ENCODE results near the gene ZRANB1.

Gene ZRANB1

GRCh38 chr10:124995605-124996004 is 53.7 kb downstream of the ZRANB1 start:
- Histone ChIP-seq H3K27ac (ENCODE audit: low read depth, low read length, poor library complexity, severe bottlenecking) (no peak overlapping the region), H3K4me1 (ENCODE audit: insufficient read depth, low read length, severe bottlenecking) (no peaks in the 10 kb centered on the region), H3K4me3 (ENCODE audit: low read depth, low read length, poor library complexity, severe bottlenecking) (no peak overlapping the region), H3F3A (ENCODE audit: insufficient read depth, low read length) (no peaks in the 10 kb centered on the region), H3K9me3 (ENCODE audit: low read length) (no peaks in the 10 kb centered on the region), H3K36me3 (ENCODE audit: insufficient read depth, low read length) (no peaks in the 10 kb centered on the region), H3K9me2 (ENCODE audit: low read depth, low read length) (no peaks in the 10 kb centered on the region), H2AFZ (ENCODE audit: low read length) (no peak overlapping the region), H4K20me1 (ENCODE audit: insufficient read depth, low read length) (no peaks in the 10 kb centered on the region), H3K9ac (ENCODE audit: low read length) (no peak overlapping the region), H3K4me2 (ENCODE audit: low read length) (no peak overlapping the region), H3K79me2 (ENCODE audit: insufficient read depth, low read length) (no peaks in the 10 kb centered on the region), H3K27me3 (ENCODE audit: insufficient read depth, low read length) (no peaks in the 10 kb centered on the region; the same call in 1 of the 2 replicates)
- TF ChIP-seq CTCF (IDR thresholded peaks at IDR 0.05; ENCODE audit: low read length), result no peak
- TF ChIP-seq EZH2 (IDR thresholded peaks at IDR 0.05; ENCODE audit: borderline replicate concordance, low read length), result no peak

- Histone ChIP-seq H3K4me2 (ENCODE audit: low read length) (no peak overlapping the region), H3K9ac (ENCODE audit: low read length) (no peak overlapping the region), H3K4me1 (ENCODE audit: insufficient read depth, low read length, severe bottlenecking) (no peaks in the 10 kb centered on the region), H3K27me3 (ENCODE audit: insufficient read depth, low read length) (no peaks in the 10 kb centered on the region; the same call in 1 of the 2 replicates), H3K9me2 (ENCODE audit: low read depth, low read length) (no peaks in the 10 kb centered on the region), H3F3A (ENCODE audit: insufficient read depth, low read length) (no peaks in the 10 kb centered on the region), H3K27ac (ENCODE audit: low read depth, low read length, poor library complexity, severe bottlenecking) (no peak overlapping the region), H2AFZ (ENCODE audit: low read length) (no peak overlapping the region), H3K36me3 (ENCODE audit: insufficient read depth, low read length) (no peaks in the 10 kb centered on the region), H4K20me1 (ENCODE audit: insufficient read depth, low read length) (no peaks in the 10 kb centered on the region), H3K9me3 (ENCODE audit: low read length) (no peaks in the 10 kb centered on the region), H3K79me2 (ENCODE audit: insufficient read depth, low read length) (no peaks in the 10 kb centered on the region), H3K4me3 (ENCODE audit: low read depth, low read length, poor library complexity, severe bottlenecking) (no peak overlapping the region)
- TF ChIP-seq EZH2 (IDR thresholded peaks at IDR 0.05; ENCODE audit: borderline replicate concordance, low read length) (no peak), CTCF (IDR thresholded peaks at IDR 0.05; ENCODE audit: low read length) (no peak)
Measured at GRCh38 chr10:124996127-124996853, 54.4 kb downstream of the ZRANB1 start.

- H3K27ac ChIP-seq (ENCODE audit: low read depth, low read length, poor library complexity, severe bottlenecking), result no peak overlapping the region
- no peak overlapping the region for H3K9ac ChIP-seq (ENCODE audit: low read length)
- no peak overlapping the region for H2AFZ ChIP-seq (ENCODE audit: low read length)
- H3K4me3 ChIP-seq (ENCODE audit: low read depth, low read length, poor library complexity, severe bottlenecking), result no peak overlapping the region
- no peaks in the 10 kb centered on the region for H4K20me1 ChIP-seq (ENCODE audit: insufficient read depth, low read length)
- H3K27me3 ChIP-seq (ENCODE audit: insufficient read depth, low read length), result no peaks in the 10 kb centered on the region; the same call in 1 of the 2 replicates
- no peaks in the 10 kb centered on the region for H3K9me3 ChIP-seq (ENCODE audit: low read length)
- no peaks in the 10 kb centered on the region for H3K36me3 ChIP-seq (ENCODE audit: insufficient read depth, low read length)
- no peak overlapping the region for H3K4me2 ChIP-seq (ENCODE audit: low read length)
- no peaks in the 10 kb centered on the region for H3K4me1 ChIP-seq (ENCODE audit: insufficient read depth, low read length, severe bottlenecking)
- no peaks in the 10 kb centered on the region for H3K79me2 ChIP-seq (ENCODE audit: insufficient read depth, low read length)
- no peaks in the 10 kb centered on the region for H3F3A ChIP-seq (ENCODE audit: insufficient read depth, low read length)
- TF ChIP-seq EZH2 (IDR thresholded peaks at IDR 0.05; ENCODE audit: borderline replicate concordance, low read length) (no peak), CTCF (IDR thresholded peaks at IDR 0.05; ENCODE audit: low read length) (no peak)
- H3K9me2 ChIP-seq (ENCODE audit: low read depth, low read length), result no peaks in the 10 kb centered on the region
Measured at GRCh38 chr10:124996854-124997215, 54.9 kb downstream of the ZRANB1 start.

All from OCI-LY1 (cell line).